ENCODE results near the gene PRSS35.

- TF ChIP-seq CTCF (IDR thresholded peaks at IDR 0.05): peak; percentile 91
- no peak for TF ChIP-seq EZH2 (IDR thresholded peaks at IDR 0.05; ENCODE audit: borderline replicate concordance, insufficient read depth, low read depth, low read length, poor library complexity, severe bottlenecking)
Observed at GRCh38 chr6:83514866-83515466, 2.6 kb downstream of the PRSS35 start.
